ENCODE data around the gene CSTF3. TPM values are rescaled to one million over a fixed set of nuclear protein-coding genes. Genes with fewer than 3 reads are reported as not detected.

The CSTF3 gene
- total and polyA plus RNA-seq, 2 donors from 2014 or later: 26.1 to 28.5 TPM

GRCh38 chr11:33194455-33194854 lies 33.2 kb upstream of the CSTF3 start:
- Histone ChIP-seq H3K27ac (ENCODE audit: low read depth in 2 of 2, low read length in 2 of 2) (no peak overlapping the region), H3K36me3 (ENCODE audit: control insufficient read depth in 2 of 3, insufficient read depth in 3 of 3, low read length in 3 of 3) (no peaks in the 10 kb centered on the region), H3K9ac (ENCODE audit: low read length in 3 of 3) (no peak overlapping the region), H3K27me3 (ENCODE audit: control insufficient read depth, insufficient read depth, low read length) (no peaks in the 10 kb centered on the region), H3K9me3 (ENCODE audit: control insufficient read depth in 2 of 3, insufficient read depth in 1 of 3, low read length in 3 of 3) (no peaks in the 10 kb centered on the region), H3K4me1 (ENCODE audit: control insufficient read depth in 2 of 3, insufficient read depth in 2 of 3, low read depth in 1 of 3, low read length in 3 of 3) (no peaks in the 10 kb centered on the region), H3K4me3 (ENCODE audit: low read length in 3 of 3) (no peak overlapping the region)
- FAIRE-seq (no peak), DNase-seq (no peak)
- TF ChIP-seq CTCF (IDR thresholded peaks at IDR 0.05; ENCODE audit: borderline replicate concordance, extremely low read depth, insufficient read depth): no peak
- intact Hi-C loops (cut with DNase I): no loop called here

- Histone ChIP-seq H3K9ac (ENCODE audit: low read length in 3 of 3) (no peak overlapping the region), H3K4me1 (ENCODE audit: control insufficient read depth in 2 of 3, insufficient read depth in 2 of 3, low read depth in 1 of 3, low read length in 3 of 3) (no peaks in the 10 kb centered on the region), H3K36me3 (ENCODE audit: control insufficient read depth in 2 of 3, insufficient read depth in 3 of 3, low read length in 3 of 3) (no peaks in the 10 kb centered on the region), H3K27ac (ENCODE audit: low read depth in 2 of 2, low read length in 2 of 2) (no peak overlapping the region), H3K9me3 (ENCODE audit: control insufficient read depth in 2 of 3, insufficient read depth in 1 of 3, low read length in 3 of 3) (no peaks in the 10 kb centered on the region), H3K27me3 (ENCODE audit: control insufficient read depth, insufficient read depth, low read length) (no peaks in the 10 kb centered on the region), H3K4me3 (ENCODE audit: low read length in 3 of 3) (no peak overlapping the region)
- DNase-seq: no peak
- intact Hi-C loops (cut with DNase I): no loop called here
- no peak for TF ChIP-seq CTCF (IDR thresholded peaks at IDR 0.05; ENCODE audit: borderline replicate concordance, extremely low read depth, insufficient read depth)
- no peak for FAIRE-seq
Observed at GRCh38 chr11:33191467-33191866, 30.2 kb upstream of the CSTF3 start.

GRCh38 chr11:33187998-33188722 lies 26.9 kb upstream of the CSTF3 start:
- TF ChIP-seq CTCF (IDR thresholded peaks at IDR 0.05; ENCODE audit: borderline replicate concordance, extremely low read depth, insufficient read depth): no peak
- no peak overlapping the region for H3K4me3 ChIP-seq (ENCODE audit: low read length in 3 of 3)
- no peak overlapping the region for H3K9ac ChIP-seq (ENCODE audit: low read length in 3 of 3)
- H3K27me3 ChIP-seq (ENCODE audit: control insufficient read depth, insufficient read depth, low read length): no peaks in the 10 kb centered on the region
- intact Hi-C loops (cut with DNase I): no loop called here
- DNase-seq: no peak
- no peaks in the 10 kb centered on the region for H3K9me3 ChIP-seq (ENCODE audit: control insufficient read depth in 2 of 3, insufficient read depth in 1 of 3, low read length in 3 of 3)
- no peak for FAIRE-seq
- no peaks in the 10 kb centered on the region for H3K36me3 ChIP-seq (ENCODE audit: control insufficient read depth in 2 of 3, insufficient read depth in 3 of 3, low read length in 3 of 3)
- no peaks in the 10 kb centered on the region for H3K4me1 ChIP-seq (ENCODE audit: control insufficient read depth in 2 of 3, insufficient read depth in 2 of 3, low read depth in 1 of 3, low read length in 3 of 3)
- H3K27ac ChIP-seq (ENCODE audit: low read depth in 2 of 2, low read length in 2 of 2): no peak overlapping the region

- H3K4me1 ChIP-seq (ENCODE audit: control insufficient read depth in 2 of 3, insufficient read depth in 2 of 3, low read depth in 1 of 3, low read length in 3 of 3): no peaks in the 10 kb centered on the region
- TF ChIP-seq CTCF (IDR thresholded peaks at IDR 0.05; ENCODE audit: borderline replicate concordance, extremely low read depth, insufficient read depth): no peak
- H3K27ac ChIP-seq (ENCODE audit: low read depth in 2 of 2, low read length in 2 of 2): no peak overlapping the region
- no peaks in the 10 kb centered on the region for H3K36me3 ChIP-seq (ENCODE audit: control insufficient read depth in 2 of 3, insufficient read depth in 3 of 3, low read length in 3 of 3)
- no peak for DNase-seq
- no peak overlapping the region for H3K9ac ChIP-seq (ENCODE audit: low read length in 3 of 3)
- H3K4me3 ChIP-seq (ENCODE audit: low read length in 3 of 3): no peak overlapping the region
- intact Hi-C loops (cut with DNase I): no loop called here
- H3K9me3 ChIP-seq (ENCODE audit: control insufficient read depth in 2 of 3, insufficient read depth in 1 of 3, low read length in 3 of 3): no peaks in the 10 kb centered on the region
- no peak for FAIRE-seq
- no peaks in the 10 kb centered on the region for H3K27me3 ChIP-seq (ENCODE audit: control insufficient read depth, insufficient read depth, low read length)
Observed at GRCh38 chr11:33185756-33186155, 24.5 kb upstream of the CSTF3 start.
